AG04449 (cell line): Measurements from ENCODE around the gene PTGIS.

Experiments used
- CTCF ChIA-PET: fragments of 350-600 bp; formaldehyde crosslinking; extraction: SDS; loops from one replicate; lab custom pipeline; 2021; ENCODE audit warnings: antibody characterized with exemption; lab: Yijun Ruan, JAX
- POLR2A ChIA-PET: fragments of 400-600, 350-600 bp; formaldehyde crosslinking; extraction: SDS; loops from one replicate; lab custom pipeline; 2020; ENCODE audit warnings: antibody characterized with exemption, inconsistent platforms; lab: Yijun Ruan, JAX
- DNase-seq: peaks from one replicate; pipeline ENCODE4 v3.0.0-alpha.2; 2010; ENCODE audit warnings: low read depth, low spot score
- H3K4me3 ChIP-seq: 2 replicates; pipeline ENCODE4 v1.5.1; 2011; ENCODE audit warnings: low read depth, mild to moderate bottlenecking, control low read depth, low read length
- CTCF ChIP-seq: IDR thresholded peaks from one replicate; pipeline ENCODE4 v1.5.1; 2011; ENCODE audit warnings: mild to moderate bottlenecking, moderate library complexity, low read length, control low read depth, inconsistent platforms; ENCODE audit not compliant: insufficient read depth; ENCODE audit errors: missing control alignments

Gene PTGIS

GRCh38 chr20:49542514-49542991 lies 25.4 kb downstream of the PTGIS start:
- H3K4me3 ChIP-seq, result no peak overlapping the region
- TF ChIP-seq CTCF, result no peak
- ChIA-PET POLR2A (no interaction called here), CTCF (interaction anchor here (0.7 to 13.4 kb wide), 35 partner anchors 9 to 393 kb away, joined by 3 to 626 read pairs (median 6); partner anchors contain the start of gene SPATA2)
- no peak for DNase-seq

- no peak for DNase-seq
- H3K4me3 ChIP-seq, result no peak overlapping the region
- CTCF ChIA-PET, result interaction anchor here (0.6 to 13.4 kb wide), 61 partner anchors 9 to 393 kb away, joined by 3 to 626 read pairs (median 4); partner anchors contain the start of gene SPATA2
- POLR2A ChIA-PET, result no interaction called here
- TF ChIP-seq CTCF, result peak; percentile 69
Measured at GRCh38 chr20:49541733-49542513, 26.0 kb downstream of the PTGIS start.

- no peak for DNase-seq
- no peak overlapping the region for H3K4me3 ChIP-seq
- ChIA-PET POLR2A (no interaction called here), CTCF (interaction anchor here (0.6 to 13.4 kb wide), 58 partner anchors 8 to 375 kb away, joined by 3 to 626 read pairs (median 4); partner anchors contain the start of gene SPATA2)
- TF ChIP-seq CTCF, result no peak
Measured at GRCh38 chr20:49540687-49541435, 27.1 kb downstream of the PTGIS start.

- no peak overlapping the region for H3K4me3 ChIP-seq
- TF ChIP-seq CTCF, result no peak
- DNase-seq, result no peak
- ChIA-PET POLR2A (no interaction called here), CTCF (interaction anchor here (0.8 to 13.4 kb wide), 16 partner anchors 10 to 349 kb away, joined by 3 to 626 read pairs (median 6); no protein-coding TSS in a partner anchor)
Measured at GRCh38 chr20:49540232-49540620, 27.7 kb downstream of the PTGIS start.

GRCh38 chr20:49539481-49540231 lies 28.3 kb downstream of the PTGIS start:
- ChIA-PET CTCF (interaction anchor here (0.9 to 13.4 kb wide), 18 partner anchors 10 to 350 kb away, joined by 3 to 626 read pairs (median 5); no protein-coding TSS in a partner anchor), POLR2A (no interaction called here)
- no peak for DNase-seq
- TF ChIP-seq CTCF, result no peak
- no peak overlapping the region for H3K4me3 ChIP-seq
